Loucy (cell line): ENCODE data around the gene SRI.

Experiments used
- CTCF ChIP-seq: fragments of 200-600 bp; sonication (generic); conservative IDR thresholded peaks from 2 replicates; pipeline ENCODE4 v1.5.1; 2014; ENCODE audit warnings: mild to moderate bottlenecking, antibody characterized with exemption, low read length
- EZH2phosphoT487 ChIP-seq: fragments of 200-600 bp; IDR thresholded peaks from 2 replicates; pipeline ENCODE4 v1.6.1; 2018; ENCODE audit warnings: antibody characterized with exemption, mild to moderate bottlenecking, moderate library complexity, borderline replicate concordance

GRCh38 chr7:88201305-88201704 is 18.5 kb downstream of the SRI start:
- no peak for TF ChIP-seq CTCF
- TF ChIP-seq EZH2phosphoT487, result no peak
